C4-2B (cell line): Measurements from ENCODE around the gene PLEKHA5.

Experiments used
- ZFX ChIP-seq: fragments of 450-650 bp; IDR thresholded peaks from 2 replicates; pipeline ENCODE4 v1.6.1; 2017
- TF ChIP-seq, protein P1 (sequence below): fragments of 450-650 bp; conservative IDR thresholded peaks from 2 replicates; pipeline ENCODE4 v1.5.1; 2017; ENCODE audit warnings: mild to moderate bottlenecking

DNA sequence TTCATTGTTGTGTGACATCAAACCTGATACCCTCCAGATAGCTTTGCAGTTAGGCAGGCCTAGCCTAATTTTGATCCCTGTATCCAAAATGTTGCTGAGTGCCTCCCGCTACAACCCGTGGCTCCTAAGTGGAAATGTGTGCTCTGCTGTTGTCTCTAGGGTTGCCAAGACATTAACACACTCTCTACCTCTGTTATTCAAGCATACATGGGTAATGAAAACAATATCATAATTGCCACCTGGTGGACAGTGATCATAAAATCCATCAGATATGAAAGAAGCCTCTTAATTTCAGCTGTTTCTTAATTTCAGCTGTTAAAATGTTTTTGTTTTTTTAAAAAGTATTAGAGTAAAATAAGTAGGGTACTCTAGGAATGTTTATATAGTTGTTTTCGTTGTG, 93.5 kb downstream of the PLEKHA5 start:
- TF ChIP-seq, protein P1, sequence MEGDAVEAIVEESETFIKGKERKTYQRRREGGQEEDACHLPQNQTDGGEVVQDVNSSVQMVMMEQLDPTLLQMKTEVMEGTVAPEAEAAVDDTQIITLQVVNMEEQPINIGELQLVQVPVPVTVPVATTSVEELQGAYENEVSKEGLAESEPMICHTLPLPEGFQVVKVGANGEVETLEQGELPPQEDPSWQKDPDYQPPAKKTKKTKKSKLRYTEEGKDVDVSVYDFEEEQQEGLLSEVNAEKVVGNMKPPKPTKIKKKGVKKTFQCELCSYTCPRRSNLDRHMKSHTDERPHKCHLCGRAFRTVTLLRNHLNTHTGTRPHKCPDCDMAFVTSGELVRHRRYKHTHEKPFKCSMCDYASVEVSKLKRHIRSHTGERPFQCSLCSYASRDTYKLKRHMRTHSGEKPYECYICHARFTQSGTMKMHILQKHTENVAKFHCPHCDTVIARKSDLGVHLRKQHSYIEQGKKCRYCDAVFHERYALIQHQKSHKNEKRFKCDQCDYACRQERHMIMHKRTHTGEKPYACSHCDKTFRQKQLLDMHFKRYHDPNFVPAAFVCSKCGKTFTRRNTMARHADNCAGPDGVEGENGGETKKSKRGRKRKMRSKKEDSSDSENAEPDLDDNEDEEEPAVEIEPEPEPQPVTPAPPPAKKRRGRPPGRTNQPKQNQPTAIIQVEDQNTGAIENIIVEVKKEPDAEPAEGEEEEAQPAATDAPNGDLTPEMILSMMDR: peak; percentile 58
- no peak for TF ChIP-seq ZFX
